ENCODE data around the gene TMEM131. TPM values are rescaled to one million over a fixed set of nuclear protein-coding genes. Genes with fewer than 3 reads are reported as not detected.

Gene TMEM131
- total RNA-seq, 2 experiments from 2014 or later, result 23.1 to 23.7 TPM

DNA sequence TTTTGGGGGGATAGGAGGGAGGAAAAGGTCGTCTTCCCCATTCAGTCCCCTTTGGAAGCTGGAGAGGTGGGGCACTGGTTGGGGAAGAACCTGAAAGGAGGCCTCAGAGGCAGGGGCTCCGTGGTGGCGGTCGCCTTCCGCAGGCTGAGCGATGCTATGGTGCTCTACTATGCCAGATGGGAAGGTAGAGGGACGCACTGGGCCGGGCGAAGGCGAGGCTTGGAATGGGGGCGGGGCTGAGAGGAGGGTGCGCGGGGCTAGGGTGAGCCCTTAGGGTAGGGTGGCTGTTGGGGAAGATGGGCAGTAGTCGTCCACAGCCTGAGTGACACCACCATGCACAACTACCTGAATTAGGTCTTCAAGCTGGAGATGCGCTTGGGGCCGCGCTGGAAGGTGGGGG, 271.2 kb downstream of the TMEM131 start:
- ChIA-PET POLR2A (no interaction called here), CTCF (no interaction called here)

DNA sequence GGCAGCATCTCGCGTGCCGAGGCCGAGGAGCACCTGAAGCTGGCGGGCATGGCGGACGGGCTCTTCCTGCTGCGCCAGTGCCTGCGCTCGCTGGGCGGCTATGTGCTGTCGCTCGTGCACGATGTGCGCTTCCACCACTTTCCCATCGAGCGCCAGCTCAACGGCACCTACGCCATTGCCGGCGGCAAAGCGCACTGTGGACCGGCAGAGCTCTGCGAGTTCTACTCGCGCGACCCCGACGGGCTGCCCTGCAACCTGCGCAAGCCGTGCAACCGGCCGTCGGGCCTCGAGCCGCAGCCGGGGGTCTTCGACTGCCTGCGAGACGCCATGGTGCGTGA, 271.7 kb downstream of the TMEM131 start:
- Mint-ChIP-seq H3K36me3 (peaks cover 69% of the 10 kb centered on the region), H3K4me3 (no peak overlapping the region), H3K27me3 (no peaks in the 10 kb centered on the region), H3K9me3 (peaks cover 3% of the 10 kb centered on the region), H3K27ac (no peak overlapping the region), H3K4me1 (ENCODE audit: low read depth) (peaks cover 69% of the 10 kb centered on the region)
- ChIA-PET CTCF (no interaction called here), POLR2A (no interaction called here)
- no peak for DNase-seq
- intact Hi-C loops (cut with micrococcal nuclease), result no loop called here

More for the DNA sequence above, 271.2 kb downstream of the TMEM131 start:
- Mint-ChIP-seq H3K27me3 (no peaks in the 10 kb centered on the region), H3K9me3 (peaks cover 6% of the 10 kb centered on the region), H3K4me1 (ENCODE audit: low read depth) (peaks cover 64% of the 10 kb centered on the region), H3K27ac (no peak overlapping the region), H3K4me3 (no peak overlapping the region), H3K36me3 (peaks cover 71% of the 10 kb centered on the region)
- no peak for DNase-seq
- intact Hi-C loops (cut with micrococcal nuclease), result no loop called here

DNA sequence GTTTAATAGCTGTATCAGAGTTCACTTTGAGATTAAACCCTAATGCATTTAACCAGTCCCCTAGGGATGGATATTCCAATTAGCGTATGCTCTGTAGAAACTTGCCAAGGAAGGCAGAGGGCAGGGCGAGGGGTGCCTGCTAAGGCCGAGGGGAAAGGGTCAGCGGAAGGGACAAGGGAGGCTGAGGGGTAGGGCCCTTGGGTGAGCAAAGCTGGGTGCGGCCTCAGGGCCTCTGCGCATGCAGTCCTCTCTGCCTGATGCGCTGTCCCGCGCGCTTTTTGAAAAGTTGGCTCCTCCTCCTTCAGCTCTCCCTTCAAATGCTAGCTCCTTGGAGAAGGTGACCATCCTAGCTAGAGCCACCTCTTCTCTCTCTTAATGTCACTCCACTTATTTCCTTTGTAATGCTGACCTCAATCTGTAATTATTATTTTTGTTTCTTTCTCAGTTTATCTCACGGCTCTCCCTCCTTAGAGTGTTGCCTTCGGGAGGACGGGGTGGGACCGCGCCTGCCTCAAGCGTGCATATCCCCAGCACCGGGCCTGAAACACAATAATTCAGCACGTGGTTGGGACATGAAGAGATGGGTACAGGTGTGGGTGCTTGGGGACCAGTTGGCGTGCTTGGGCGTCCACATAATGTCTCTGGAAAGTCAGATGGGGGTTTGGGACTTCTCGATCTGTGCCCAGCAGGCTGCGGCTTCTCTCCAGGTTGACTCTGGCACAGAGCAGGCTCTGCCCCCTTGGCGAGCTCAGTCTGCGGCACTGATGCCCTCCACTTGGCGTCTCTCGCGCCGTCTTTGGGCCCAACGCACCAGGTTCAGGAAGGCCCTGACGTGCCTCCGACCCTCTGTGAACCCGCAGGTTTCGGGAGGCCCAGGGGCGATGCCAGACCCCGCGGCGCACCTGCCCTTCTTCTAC, 272.3 kb downstream of the TMEM131 start:
- DNase-seq, result no peak
- peaks cover 69% of the 10 kb centered on the region for H3K36me3 Mint-ChIP-seq
- H3K4me1 Mint-ChIP-seq (ENCODE audit: low read depth), result peaks cover 73% of the 10 kb centered on the region
- no peak overlapping the region for H3K27ac Mint-ChIP-seq
- CTCF ChIA-PET, result interaction anchor here (1.9 kb wide), 1 partner anchor 10 kb away, joined by 5 read pairs; the partner anchor contains the start of gene ZAP70
- H3K27me3 Mint-ChIP-seq, result no peaks in the 10 kb centered on the region
- POLR2A ChIA-PET, result no interaction called here
- no peaks in the 10 kb centered on the region for H3K9me3 Mint-ChIP-seq
- no peak overlapping the region for H3K4me3 Mint-ChIP-seq
- intact Hi-C loops (cut with micrococcal nuclease), result no loop called here

DNA sequence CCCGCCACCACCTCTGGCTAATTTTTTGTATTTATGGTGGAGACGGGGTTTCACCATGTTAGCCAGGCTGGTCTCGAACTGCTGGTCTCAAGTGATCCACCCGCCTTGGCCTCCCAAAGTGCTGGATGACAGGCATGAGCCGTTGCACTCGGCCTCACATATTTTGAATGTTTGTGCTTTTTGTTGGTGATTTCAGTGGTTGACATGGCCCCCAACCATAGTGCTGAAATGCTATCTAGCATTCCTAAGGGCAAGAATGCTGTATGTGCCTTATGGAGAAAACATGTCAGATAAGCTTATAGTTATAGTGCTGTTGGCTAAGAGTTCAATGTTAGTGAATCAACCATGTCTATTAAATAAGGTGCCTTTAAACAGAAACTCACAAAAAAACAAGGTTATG, 273.5 kb downstream of the TMEM131 start:
- H3K27me3 Mint-ChIP-seq, result no peaks in the 10 kb centered on the region
- H3K4me1 Mint-ChIP-seq (ENCODE audit: low read depth), result peaks cover 73% of the 10 kb centered on the region
- ChIA-PET CTCF (interaction anchor here (1.9 kb wide), 1 partner anchor 8 kb away, joined by 5 read pairs; the partner anchor contains the start of gene ZAP70), POLR2A (no interaction called here)
- peak overlapping the region; percentile 38 for H3K27ac Mint-ChIP-seq
- H3K9me3 Mint-ChIP-seq, result no peaks in the 10 kb centered on the region
- H3K4me3 Mint-ChIP-seq, result no peak overlapping the region
- H3K36me3 Mint-ChIP-seq, result peaks cover 63% of the 10 kb centered on the region
- intact Hi-C loops (cut with micrococcal nuclease), result no loop called here
- no peak for DNase-seq

DNA sequence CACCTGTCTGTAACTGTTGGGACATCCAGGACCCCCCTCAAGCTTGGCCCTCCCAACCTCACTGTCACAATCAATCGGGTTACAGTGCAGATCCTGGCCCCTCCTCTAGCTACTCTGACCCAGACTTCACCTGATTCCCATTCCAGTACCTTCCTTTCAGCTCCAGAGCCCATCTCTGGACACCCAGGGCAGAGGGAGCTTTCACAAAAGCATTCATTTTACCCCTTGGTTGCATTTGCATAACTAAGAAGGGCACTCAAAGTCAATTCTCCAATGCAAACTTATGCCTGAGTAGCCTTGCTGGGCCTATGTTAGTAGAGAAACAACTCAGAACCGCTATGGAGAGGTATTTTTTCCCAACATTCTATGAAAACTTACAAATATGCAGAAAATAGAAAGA, 275.0 kb downstream of the TMEM131 start:
- CTCF ChIA-PET, result interaction anchor here (0.9 to 1.6 kb wide), 2 partner anchors 12 to 20 kb away, joined by 3 to 6 read pairs; no protein-coding TSS in a partner anchor
- intact Hi-C loops (cut with micrococcal nuclease), result no loop called here
- no peaks in the 10 kb centered on the region for H3K27me3 Mint-ChIP-seq
- H3K36me3 Mint-ChIP-seq, result peaks cover 59% of the 10 kb centered on the region
- no peaks in the 10 kb centered on the region for H3K9me3 Mint-ChIP-seq
- DNase-seq, result no peak
- H3K27ac Mint-ChIP-seq, result peak overlapping the region; percentile 76
- no peak overlapping the region for H3K4me3 Mint-ChIP-seq
- peaks cover 72% of the 10 kb centered on the region for H3K4me1 Mint-ChIP-seq (ENCODE audit: low read depth)
- POLR2A ChIA-PET, result no interaction called here

DNA sequence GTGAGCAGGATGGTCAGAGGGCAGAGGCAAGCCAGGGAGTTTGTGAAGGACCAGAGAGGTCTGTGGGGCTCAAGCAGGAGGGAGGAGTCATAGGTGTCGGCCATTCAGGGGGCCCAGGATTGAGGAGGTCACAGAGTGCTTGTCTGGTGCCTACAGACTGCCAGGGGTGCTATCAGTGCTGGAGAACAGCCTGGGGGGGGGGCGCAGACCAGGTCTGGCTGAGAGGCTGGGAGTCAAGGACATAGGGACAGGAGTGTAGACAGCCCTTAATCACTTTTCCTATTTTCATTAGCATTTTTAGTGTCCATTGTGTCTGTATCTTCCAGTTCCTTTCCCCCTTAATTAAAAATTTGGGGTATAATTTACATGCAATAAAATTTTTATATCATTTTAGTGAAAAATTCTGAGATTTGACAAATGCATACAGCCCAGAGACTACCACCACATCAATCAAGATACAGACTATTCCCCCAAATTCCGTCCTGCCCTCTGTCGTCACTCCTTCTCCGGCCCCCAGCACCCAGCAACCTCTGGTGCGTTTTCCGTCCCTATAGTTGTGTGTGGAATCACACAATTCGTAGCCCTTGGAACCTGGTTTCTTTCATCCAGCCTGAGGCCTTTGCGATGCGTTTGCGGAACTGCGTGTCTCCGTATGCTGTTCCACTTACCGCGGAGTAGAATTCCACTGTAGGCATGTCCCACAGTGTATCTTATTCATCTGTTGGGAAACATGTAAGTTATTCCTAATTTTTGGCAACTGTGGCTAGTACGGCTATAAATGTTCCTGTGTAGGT, 276.2 kb downstream of the TMEM131 start:
- ChIA-PET POLR2A (interaction anchor here (0.7 to 1.8 kb wide), 3 partner anchors 22 to 74 kb away, joined by 3 to 12 read pairs (median 9); partner anchors contain the start of gene COX5B), CTCF (interaction anchor here (1.7 to 2.6 kb wide), 2 partner anchors 20 to 22 kb away, joined by 14 to 26 read pairs; no protein-coding TSS in a partner anchor)
- Mint-ChIP-seq H3K4me3 (peak overlapping the region; percentile 76), H3K27ac (peak overlapping the region; percentile 95), H3K27me3 (no peaks in the 10 kb centered on the region), H3K9me3 (no peaks in the 10 kb centered on the region), H3K4me1 (ENCODE audit: low read depth) (peaks cover 73% of the 10 kb centered on the region), H3K36me3 (peaks cover 58% of the 10 kb centered on the region)
- DNase-seq, result no peak
- intact Hi-C loops (cut with micrococcal nuclease), result loop anchor here (10.0 kb wide), 1 partner anchor 275 kb away; the partner anchor contains the start of gene TMEM131

DNA sequence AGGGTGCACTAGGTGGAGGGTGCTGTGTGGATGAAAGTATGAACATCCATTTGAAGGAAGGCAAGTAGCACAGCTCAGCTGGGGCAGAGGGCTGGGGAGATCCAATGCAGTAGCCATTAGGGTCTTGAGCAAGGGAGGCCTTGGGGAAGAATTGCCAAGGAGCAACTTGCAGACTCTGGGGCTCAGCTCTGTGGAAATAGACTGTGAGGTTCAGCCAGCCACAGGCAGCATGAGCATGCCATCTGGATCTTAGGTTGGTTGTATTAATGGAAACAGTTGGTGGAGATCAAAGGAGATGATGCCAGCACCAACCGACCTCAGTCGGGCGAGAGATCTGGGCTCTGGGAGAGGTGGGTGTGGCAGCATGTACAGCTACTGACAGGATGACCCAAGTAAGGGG, 276.8 kb downstream of the TMEM131 start:
- no peaks in the 10 kb centered on the region for H3K9me3 Mint-ChIP-seq
- CTCF ChIA-PET, result interaction anchor here (1.0 to 2.6 kb wide), 6 partner anchors 9 to 55 kb away, joined by 4 to 26 read pairs (median 9); partner anchors contain the start of gene ACTR1B
- peak overlapping the region; percentile 95 for H3K27ac Mint-ChIP-seq
- peaks cover 71% of the 10 kb centered on the region for H3K4me1 Mint-ChIP-seq (ENCODE audit: low read depth)
- no peaks in the 10 kb centered on the region for H3K27me3 Mint-ChIP-seq
- peak; percentile 38 for DNase-seq
- intact Hi-C loops (cut with micrococcal nuclease), result loop anchor here (1.0 to 10.0 kb wide), 2 partner anchors 26 to 276 kb away; partner anchors contain the start of gene TMEM131
- POLR2A ChIA-PET, result interaction anchor here (0.7 to 1.8 kb wide), 6 partner anchors 8 to 73 kb away, joined by 3 to 12 read pairs (median 4); partner anchors contain the start of gene COX5B
- H3K36me3 Mint-ChIP-seq, result peaks cover 55% of the 10 kb centered on the region
- peak overlapping the region; percentile 76 for H3K4me3 Mint-ChIP-seq

DNA sequence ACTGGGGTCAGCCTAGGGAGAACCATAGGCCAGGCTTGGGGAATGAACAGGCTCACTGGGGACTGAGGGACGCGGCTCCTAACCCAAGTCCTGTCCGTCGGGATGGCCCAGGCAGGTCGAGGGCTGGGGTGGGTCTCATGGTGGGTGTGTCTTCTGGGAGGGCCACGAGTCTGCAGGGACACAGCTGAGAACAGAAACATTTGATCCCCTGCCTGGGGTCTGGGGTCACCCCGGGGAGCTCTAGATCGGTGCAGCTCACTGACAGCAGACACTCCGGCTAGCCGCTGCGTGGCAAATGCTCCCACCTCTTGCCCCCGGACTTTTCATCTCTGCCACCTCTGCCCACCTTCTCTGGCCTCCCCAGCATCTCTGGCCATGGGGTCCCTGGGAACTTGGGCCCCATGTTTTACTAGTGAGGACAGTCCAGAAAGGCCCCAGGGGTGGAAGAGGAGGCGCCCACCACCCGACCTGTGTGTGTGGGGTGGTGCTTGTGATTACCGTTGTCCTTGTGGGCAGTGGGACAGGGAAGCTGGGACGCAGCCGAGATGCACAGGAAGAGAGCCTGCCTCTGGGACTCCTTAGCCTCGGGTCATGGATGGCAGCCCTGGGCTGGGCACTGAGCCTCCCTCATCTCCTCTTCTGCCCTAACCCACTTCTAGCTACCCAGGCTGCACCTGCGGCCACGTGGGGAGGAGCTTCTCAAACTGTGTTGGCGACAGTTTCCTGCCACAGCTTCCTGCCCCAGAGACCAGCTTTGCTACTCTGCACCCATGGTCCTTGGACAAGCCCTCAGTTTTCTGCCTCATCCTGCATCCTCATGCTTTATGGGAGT, 277.5 kb downstream of the TMEM131 start:
- Mint-ChIP-seq H3K27ac (peak overlapping the region; percentile 95), H3K4me1 (ENCODE audit: low read depth) (peaks cover 71% of the 10 kb centered on the region), H3K9me3 (no peaks in the 10 kb centered on the region), H3K4me3 (peak overlapping the region; percentile 76), H3K36me3 (peaks cover 59% of the 10 kb centered on the region), H3K27me3 (no peaks in the 10 kb centered on the region)
- ChIA-PET POLR2A (interaction anchor here (0.7 to 1.8 kb wide), 6 partner anchors 9 to 73 kb away, joined by 3 to 12 read pairs (median 4); partner anchors contain the start of gene COX5B), CTCF (interaction anchor here (1.0 to 2.6 kb wide), 8 partner anchors 8 to 127 kb away, joined by 4 to 26 read pairs (median 12); partner anchors contain the start of gene ACTR1B)
- peak; percentile 87 for DNase-seq
- intact Hi-C loops (cut with micrococcal nuclease), result loop anchor here (1.0 to 10.0 kb wide), 2 partner anchors 27 to 277 kb away; partner anchors contain the start of gene TMEM131

DNA sequence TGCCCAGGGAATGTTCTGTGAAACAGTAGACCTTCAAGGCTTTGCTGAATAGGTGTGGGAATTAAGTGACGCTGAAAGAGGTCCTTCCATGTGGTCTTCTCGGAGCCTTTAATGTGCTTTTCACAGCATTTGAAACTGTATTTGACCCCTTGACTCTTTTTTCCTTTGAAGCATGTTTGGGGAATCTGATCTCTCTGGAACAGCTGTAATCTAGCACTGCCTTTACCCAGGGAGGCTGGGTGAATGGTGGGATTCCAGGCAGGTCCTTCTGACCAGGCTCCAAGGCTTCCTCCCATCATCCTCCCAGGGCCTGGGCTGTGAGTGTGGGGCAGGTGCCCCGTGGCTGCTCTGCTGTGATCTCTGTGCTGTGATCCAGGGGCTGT, 278.1 kb downstream of the TMEM131 start:
- CTCF ChIA-PET, result interaction anchor here (1.3 to 2.6 kb wide), 7 partner anchors 8 to 127 kb away, joined by 4 to 26 read pairs (median 13); no protein-coding TSS in a partner anchor
- intact Hi-C loops (cut with micrococcal nuclease), result loop anchor here (10.0 kb wide), 1 partner anchor 277 kb away; the partner anchor contains the start of gene TMEM131
- Mint-ChIP-seq H3K4me1 (ENCODE audit: low read depth) (peaks cover 72% of the 10 kb centered on the region), H3K27me3 (no peaks in the 10 kb centered on the region), H3K9me3 (no peaks in the 10 kb centered on the region), H3K27ac (peak overlapping the region; percentile 95), H3K36me3 (peaks cover 56% of the 10 kb centered on the region), H3K4me3 (peak overlapping the region; percentile 76)
- no peak for DNase-seq
- POLR2A ChIA-PET, result interaction anchor here (1.1 to 1.8 kb wide), 4 partner anchors 10 to 72 kb away, joined by 3 to 9 read pairs (median 3); partner anchors contain the start of gene COX5B

DNA sequence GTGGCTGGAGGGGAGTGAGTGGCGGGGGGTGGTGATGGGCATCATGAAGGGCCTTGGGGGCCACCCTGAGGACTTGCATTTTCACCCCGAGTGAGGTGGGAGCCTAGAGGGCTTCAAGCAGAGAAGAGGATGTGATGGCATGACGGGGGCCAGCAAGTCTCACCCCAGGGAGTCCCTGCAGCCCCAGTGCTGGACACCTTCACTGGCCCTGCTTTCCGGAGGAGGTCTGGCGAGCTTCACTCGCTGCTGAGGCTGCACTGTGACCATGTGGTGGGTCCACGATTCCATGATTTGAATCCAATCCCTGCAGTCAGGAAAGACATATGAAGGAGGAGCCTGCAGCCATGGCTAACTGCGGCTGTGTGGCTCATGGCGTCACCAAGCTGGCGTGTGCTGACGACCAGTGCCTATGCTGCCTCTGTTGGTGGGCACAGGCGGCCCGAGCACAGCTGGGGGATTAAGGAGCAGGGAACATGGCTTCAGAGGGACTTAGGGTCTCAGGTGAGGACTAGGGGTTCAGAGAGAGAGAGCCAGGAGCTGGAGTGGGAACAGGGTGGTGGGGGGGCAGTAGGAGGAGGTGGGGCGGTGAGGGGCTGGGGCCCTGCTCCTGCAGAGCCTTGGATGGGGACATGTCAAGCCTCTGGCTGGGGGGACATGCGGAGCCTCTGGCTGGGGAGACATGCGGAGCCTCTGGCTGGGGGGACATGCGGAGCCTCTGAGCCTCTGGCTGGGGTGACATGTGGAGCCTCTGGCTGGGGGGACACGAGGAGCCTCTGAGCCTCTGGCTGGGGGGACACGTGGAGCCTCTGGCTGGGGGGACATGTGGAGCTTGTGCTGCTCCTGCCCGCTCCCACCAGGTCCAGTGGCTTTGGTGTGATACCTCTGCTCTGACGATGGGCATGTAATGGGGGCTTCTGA, 278.8 kb downstream of the TMEM131 start:
- ChIA-PET POLR2A (interaction anchor here (1.2 to 1.7 kb wide), 2 partner anchors 24 to 54 kb away, joined by 3 to 6 read pairs; no protein-coding TSS in a partner anchor), CTCF (interaction anchor here (1.1 to 2.6 kb wide), 6 partner anchors 7 to 126 kb away, joined by 3 to 26 read pairs (median 12); no protein-coding TSS in a partner anchor)
- H3K36me3 Mint-ChIP-seq, result peaks cover 56% of the 10 kb centered on the region

More for the DNA sequence above, 278.8 kb downstream of the TMEM131 start:
- H3K9me3 Mint-ChIP-seq, result no peaks in the 10 kb centered on the region
- intact Hi-C loops (cut with micrococcal nuclease), result loop anchor here (10.0 kb wide), 1 partner anchor 278 kb away; the partner anchor contains the start of gene TMEM131
- peaks cover 73% of the 10 kb centered on the region for H3K4me1 Mint-ChIP-seq (ENCODE audit: low read depth)
- peak overlapping the region; percentile 76 for H3K4me3 Mint-ChIP-seq
- H3K27me3 Mint-ChIP-seq, result no peaks in the 10 kb centered on the region
- peak overlapping the region; percentile 95 for H3K27ac Mint-ChIP-seq
- no peak for DNase-seq

Data from activated CD4-positive, alpha-beta memory T cell treated with anti-CD3 and anti-CD28 coated beads for 36 hours (primary cell).